ENCODE measurements around the gene RASD1.
"Not testable (repeated sequence)": the region's sequence is repeated elsewhere in the genome, so short reads cannot be mapped to it uniquely, and the experiment has no call there.

RASD1 gene

GRCh38 chr17:17497065-17497844 is 1.1 kb upstream of the RASD1 start:
- no peak for DNase-seq

DNA sequence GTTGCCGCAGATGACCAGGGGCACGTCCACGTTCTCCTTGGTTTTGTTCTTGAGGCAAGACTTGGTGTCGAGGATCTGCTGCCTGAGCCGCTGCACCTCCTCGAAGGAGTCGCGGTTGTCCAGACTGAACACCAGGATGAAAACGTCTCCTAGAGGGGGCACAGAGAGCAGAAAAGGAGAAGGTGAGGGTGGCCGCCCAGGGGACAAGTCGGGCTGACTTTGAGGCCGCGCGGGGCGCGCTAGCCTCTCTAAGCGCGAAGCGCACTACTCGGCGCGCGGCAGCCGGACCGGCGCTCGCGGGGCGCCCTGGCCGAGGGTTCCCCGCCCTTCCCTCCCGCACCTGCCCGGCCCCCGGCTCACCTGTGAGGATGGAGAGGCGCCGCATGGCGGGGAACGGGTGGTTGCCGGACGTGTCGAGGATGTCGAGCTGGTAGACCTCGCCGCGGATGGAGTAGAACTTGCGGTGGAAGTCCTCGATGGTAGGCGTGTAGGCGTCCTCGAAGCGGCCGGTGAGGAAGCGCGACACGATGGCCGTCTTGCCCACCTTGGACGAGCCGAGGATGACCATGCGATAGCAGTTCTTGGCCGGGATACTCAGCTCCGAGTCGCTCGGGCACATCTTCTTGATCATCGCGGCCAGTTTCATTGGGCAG is 533 bp downstream of the RASD1 start:
- DNase-seq, result no peak

DNA sequence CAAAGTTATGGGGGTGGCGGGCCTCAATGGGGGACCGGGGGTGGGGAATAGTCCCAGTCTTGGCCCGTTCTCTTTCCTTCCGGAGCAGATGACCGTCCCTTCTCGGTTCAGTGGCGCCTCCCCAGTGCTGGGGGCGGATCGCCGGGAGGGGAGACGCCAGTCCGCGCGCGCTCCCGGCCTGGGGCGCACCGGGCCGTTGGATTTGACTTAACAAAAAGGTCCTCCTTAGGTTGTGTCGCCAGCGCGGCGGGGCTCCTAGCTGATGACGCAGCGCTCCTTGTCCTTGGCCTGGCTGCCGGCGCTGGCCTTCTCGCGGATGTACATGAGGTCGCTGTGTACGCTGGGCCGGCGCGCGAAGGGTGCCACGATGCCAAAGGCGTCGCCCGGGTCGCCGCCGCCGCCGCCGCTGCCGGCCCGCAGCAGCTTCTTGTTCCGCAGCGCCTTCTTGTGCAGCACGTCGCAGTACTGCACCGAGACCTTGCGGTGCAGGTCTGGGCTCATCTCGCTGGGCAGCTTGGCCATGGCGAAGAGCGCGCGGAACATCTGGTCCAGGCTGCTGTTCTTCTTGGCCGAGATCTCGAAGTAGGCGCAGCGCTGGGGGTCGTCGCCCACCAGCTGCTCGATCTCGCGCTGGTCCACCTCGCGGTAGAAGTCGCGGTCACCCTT is 1.2 kb downstream of the RASD1 start:
- DNase-seq, result peak; percentile 27

DNA sequence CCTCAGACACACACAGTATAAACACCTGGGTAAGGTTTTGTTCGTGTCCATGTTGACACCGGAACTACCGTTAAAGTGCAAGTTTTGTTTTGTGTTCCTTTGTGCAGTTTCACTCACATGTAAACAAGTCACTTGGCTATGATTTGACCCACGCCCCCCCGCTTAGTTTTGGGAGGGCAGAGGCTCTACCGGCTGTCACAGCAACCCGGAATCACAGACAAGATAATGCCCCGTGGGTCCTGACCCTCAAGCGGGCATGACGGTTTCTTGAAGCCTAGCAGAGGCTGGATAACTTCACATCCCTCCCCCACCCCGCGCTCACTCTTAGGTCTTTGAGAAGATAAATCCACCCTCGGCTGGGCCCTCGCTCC is 1.7 kb downstream of the RASD1 start:
- no peak for DNase-seq

DNA sequence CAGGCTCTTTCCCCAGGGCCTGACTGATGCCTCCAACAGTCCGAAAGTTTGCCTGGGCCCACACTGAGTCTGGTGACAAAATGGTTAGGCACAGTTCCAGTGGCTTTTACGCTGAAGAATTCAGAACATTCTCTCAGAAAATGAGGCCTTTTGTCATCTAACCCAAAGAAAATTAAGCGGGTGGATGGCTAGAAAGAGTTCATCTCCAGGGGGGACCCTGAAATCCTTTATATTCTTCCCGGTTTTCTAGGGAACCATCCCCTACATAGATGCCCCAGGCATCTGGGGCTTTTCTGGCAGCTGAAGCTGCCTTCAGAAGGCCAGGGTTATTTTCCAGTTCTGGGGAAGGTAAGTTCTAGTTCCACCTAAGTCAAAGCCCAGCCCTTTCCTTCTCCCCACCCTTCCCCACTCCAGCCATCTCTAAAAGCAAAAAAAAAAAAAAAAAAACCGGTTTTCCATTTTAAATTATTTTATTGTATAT is 2.2 kb downstream of the RASD1 start:
- DNase-seq, result no peak

GRCh38 chr17:17493249-17493985 is 2.8 kb downstream of the RASD1 start:
- DNase-seq, result no peak

DNA sequence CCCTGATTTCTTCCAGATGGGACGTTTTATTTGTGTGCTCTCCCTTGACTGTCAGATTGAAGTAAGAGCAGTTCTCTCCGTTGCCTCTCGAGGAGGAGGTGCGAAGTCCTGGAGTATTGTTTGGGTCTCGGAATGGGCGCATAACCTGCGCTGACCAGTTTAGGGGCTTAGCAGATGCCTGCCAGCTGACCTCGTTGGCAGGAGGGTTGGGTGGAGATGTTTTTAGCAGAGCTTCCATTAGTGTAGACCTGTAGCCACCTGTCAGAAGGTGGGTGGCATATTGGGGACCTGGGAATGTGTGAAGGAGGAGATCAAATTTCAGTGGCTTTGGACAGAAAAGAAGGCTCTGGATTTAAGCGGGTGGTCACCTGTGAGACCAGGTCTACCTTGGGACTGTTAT is 3.6 kb downstream of the RASD1 start:
- DNase-seq, result no peak

DNA sequence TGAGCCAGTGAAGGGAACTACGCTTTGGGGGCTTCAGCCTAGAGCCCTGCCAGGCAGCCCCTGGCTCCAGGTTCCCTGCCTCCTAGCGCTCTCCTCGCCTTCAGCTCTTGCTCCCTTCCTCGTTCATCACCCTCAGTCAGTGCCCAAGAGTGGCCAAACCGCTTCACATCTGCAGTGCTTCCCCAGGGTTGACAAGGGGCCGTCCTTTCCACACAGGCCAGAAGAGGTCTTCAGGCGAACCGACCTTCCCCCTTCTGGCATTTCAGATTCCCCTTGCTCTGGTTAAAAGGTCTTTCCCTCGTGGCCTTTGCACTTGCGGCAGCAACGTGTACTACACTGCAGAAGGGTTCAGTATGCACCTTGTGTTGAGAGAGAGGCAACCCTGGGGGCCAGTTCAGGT is 4.1 kb downstream of the RASD1 start:
- DNase-seq, result no peak

DNA sequence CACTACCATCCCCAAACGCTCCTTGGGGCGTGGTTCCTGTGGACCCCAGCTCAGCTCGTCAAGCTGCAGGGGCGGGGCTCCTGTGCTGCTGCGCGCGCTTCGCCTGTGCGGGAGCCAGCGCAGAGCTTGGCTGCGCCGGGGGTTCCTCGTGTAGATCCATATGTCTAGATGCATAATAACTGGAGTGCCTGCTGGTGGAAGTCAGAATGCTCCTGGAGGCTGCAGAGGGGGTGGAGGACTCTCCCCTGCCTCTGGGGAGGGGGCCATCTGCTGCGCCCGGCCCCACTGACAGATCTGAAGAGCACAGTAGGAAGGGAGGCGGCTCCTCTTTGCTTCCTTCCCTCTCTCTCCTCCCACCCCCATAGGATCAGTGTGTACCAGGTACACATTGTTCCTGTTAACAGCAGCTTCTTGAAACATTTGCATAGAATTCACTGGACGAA is 4.6 kb downstream of the RASD1 start:
- no peak for DNase-seq

GRCh38 chr17:17491031-17491471 is 5.1 kb downstream of the RASD1 start:
- no peak for DNase-seq

DNA sequence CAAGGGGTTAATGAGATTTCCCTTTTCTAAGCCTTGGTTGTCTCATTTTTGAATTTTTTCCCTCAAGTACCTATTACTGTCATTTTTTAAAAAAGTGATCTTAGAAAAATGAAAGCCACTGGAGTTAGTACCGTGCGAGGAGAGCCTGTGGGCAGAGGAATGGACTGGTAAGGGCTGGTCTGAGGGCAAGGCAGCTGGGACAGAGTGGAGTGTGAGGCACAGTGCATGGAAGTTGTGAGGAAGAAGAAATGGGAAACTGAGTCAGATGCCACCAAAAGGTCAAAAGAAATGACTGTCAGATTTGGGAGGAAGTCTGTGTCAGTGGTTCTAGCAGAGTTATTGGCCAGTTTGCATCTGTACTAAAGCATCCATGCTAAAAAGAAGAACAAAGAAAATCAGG is 8.2 kb downstream of the RASD1 start:
- DNase-seq, result no peak

- DNase-seq, result not testable (repeated sequence)
Observed at GRCh38 chr17:17486416-17486815, 9.8 kb downstream of the RASD1 start.

GRCh38 chr17:17485420-17485819 is 10.8 kb downstream of the RASD1 start:
- DNase-seq, result no peak

GRCh38 chr17:17484451-17484899 is 11.7 kb downstream of the RASD1 start:
- peak; percentile 2 for DNase-seq

- DNase-seq, result no peak
Observed at GRCh38 chr17:17481860-17482259, 14.3 kb downstream of the RASD1 start.

DNA sequence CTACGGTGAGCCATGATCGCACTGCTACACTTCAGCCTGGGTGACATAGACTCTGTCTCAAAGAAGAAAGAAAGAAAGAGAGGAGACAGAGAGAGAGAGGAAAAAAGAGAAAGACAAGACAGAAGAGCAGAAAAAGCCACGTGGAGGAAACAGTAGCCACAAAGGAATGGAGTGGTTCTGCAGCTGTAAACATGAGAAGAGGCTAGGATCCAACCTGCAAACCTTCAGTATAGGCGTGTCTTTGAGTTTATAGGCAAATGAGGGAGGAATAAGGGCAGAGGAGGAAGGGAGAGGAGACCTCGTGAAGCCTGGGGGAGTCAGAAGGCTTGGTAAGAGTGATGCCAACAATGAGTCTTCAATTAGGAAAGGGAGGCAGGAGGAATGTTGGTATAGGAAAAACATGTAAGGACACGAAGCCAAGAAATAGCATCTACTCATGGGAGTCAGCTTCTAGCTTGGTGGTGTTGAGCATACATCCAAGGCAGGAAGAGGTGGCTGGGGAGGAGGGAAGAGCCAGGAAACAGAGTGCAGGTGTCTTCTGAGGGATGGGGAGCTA is 15.5 kb downstream of the RASD1 start:
- DNase-seq, result no peak

DNA sequence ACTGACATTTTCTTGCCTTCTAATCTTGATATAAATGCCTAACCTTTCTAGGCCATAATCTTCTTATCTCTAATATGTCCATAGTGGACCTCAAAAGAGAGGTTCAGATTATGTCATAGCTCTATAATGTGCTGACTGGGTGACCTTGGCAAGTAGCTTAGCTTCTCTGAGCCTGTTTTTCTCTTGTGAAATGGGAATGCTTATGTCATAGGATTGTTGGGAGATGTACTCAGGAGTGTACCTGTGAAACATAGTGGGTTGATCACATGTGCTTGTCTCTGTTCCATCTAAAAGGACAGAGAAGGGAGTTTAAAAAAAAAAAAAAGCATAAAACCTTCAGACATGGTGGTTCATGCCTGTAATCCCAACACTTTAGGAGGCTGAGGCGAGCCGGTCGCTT is 17.0 kb downstream of the RASD1 start:
- DNase-seq, result no peak

DNA sequence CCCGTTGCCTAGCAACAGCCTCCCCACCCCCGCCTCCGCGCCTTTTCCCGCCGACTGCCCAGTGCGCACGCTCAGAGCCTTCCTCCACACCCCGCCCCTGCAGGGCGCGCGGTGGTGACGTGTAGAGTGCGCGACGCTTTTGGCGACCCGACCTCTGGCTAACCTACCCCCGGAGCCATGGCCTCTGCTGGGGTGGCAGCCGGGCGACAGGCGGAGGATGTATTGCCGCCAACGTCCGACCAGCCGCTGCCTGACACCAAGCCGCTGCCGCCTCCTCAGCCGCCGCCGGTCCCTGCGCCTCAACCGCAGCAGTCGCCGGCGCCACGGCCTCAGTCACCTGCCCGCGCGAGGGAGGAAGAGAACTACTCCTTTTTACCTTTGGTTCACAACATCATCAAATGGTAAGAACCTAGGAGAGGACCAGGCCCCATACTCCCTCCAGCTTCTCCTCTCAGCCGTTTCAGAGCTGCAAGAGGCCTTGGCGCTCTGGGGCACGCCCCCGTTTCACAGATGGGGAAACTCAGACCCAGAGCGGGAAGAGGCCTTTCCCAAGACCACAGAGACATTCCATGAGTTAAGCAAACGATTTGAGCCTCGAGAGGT is 19.2 kb downstream of the RASD1 start, which contains the start of gene MED9:
TSS of gene MED9 (plus strand) at position 136 of the 603 bp plus-strand sequence. CDS start at position 178, 42 bp downstream.
- DNase-seq, result peak; percentile 91

GRCh38 chr17:17474341-17474740 is 21.9 kb downstream of the RASD1 start:
- no peak for DNase-seq

DNA sequence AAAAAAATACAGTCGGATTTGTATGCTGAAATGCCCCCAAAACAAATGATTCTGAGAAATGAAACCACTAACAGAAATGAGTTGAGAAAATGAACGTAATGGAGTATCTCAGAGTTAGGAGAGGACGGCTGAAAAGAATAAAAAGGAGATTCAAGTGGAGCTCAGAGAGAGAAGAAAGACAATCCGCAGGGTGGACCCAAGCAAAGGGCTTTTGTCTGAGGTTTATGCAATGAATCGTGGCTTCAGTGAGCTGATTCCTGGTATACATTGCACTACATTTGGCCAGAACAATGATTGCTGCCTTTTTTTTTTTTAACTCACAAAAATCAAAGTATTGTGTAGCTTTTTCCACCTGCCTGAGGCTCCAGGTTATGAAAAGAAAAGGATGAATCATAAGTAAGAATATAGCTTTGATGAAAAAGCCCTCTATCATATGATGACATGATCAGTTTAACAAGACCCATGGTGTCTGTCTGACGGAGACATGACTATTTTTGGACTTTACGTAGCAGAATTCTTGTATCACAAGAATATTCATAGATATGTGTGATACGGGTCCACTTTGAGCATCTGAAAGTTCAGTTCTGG is 23.8 kb downstream of the RASD1 start:
- DNase-seq, result no peak

- no peak for DNase-seq
Observed at GRCh38 chr17:17469996-17470395, 26.2 kb downstream of the RASD1 start.
